NB4 (cell line): Measurements from ENCODE around the gene LRIG2.

ENCODE experiments used
- CTCF ChIP-seq: IDR thresholded peaks from one replicate; pipeline ENCODE4 v1.5.1; 2012; ENCODE audit warnings: low read depth, low read length
- MYC ChIP-seq: IDR thresholded peaks from 2 replicates; pipeline ENCODE4 v1.6.1; 2011; ENCODE audit warnings: low read depth, low read length
- POLR2A ChIP-seq: IDR thresholded peaks from 2 replicates; pipeline ENCODE4 v1.6.1; 2011; ENCODE audit warnings: mild to moderate bottlenecking; ENCODE audit not compliant: insufficient read length; ENCODE audit errors: extremely low read depth
- TF ChIP-seq, protein P1 (sequence below): IDR thresholded peaks from 2 replicates; pipeline ENCODE4 v1.6.1; 2011; ENCODE audit warnings: low read depth, low read length

DNA sequence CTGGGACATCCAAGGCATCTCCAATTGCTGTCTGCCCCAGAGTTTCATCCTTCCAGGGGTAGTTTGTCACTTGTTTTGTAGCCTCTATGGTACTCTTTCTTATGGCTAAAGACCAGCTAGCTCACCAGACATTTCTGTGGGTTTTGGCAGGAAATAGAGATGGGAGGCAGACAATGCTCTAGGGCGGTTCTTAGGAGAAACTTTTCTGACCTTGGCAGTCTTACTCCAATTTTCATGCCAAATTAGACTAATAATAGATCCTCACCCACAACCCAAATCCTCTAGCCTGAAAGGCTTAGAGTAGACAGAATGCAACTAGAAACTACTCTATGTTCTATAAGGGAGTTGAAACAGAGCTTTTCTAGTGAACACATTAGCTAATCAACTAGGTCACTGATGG lies 69.8 kb downstream of the LRIG2 start:
- TF ChIP-seq CTCF (no peak), POLR2A (no peak), MYC (no peak)
- TF ChIP-seq, protein P1, sequence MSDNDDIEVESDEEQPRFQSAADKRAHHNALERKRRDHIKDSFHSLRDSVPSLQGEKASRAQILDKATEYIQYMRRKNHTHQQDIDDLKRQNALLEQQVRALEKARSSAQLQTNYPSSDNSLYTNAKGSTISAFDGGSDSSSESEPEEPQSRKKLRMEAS, result no peak
